Neural progenitor cell (in vitro differentiated cells): Measurements from ENCODE around the gene TBC1D17. TPM values are rescaled to one million over a fixed set of nuclear protein-coding genes. Genes with fewer than 3 reads are reported as not detected.

Source experiments
- DNase-seq: peaks from one replicate; pipeline ENCODE4 v3.0.0-alpha.2; 2016; ENCODE audit warnings: low spot score
- H2AFZ ChIP-seq: fragments of 200-600 bp; sonication (generic); replicated peaks from 2 replicates; pipeline ENCODE4 v1.6.1; 2016; ENCODE audit warnings: antibody characterized with exemption
- H3F3A ChIP-seq: fragments of 200-600 bp; sonication (generic); 2 replicates; pipeline ENCODE4 v1.6.1; 2016; ENCODE audit warnings: antibody characterized with exemption, low read depth
- H3K27ac ChIP-seq: fragments of 200-600 bp; sonication (generic); 2 replicates; pipeline ENCODE4 v1.5.1; 2016; ENCODE audit warnings: mild to moderate bottlenecking
- H3K27me3 ChIP-seq: fragments of 200-600 bp; sonication (generic); 2 replicates; pipeline ENCODE4 v1.6.1; 2016; ENCODE audit warnings: mild to moderate bottlenecking, moderate library complexity
- H3K36me3 ChIP-seq: fragments of 200-600 bp; sonication (generic); 2 replicates; pipeline ENCODE4 v1.5.1; 2016
- H3K4me1 ChIP-seq: fragments of 200-600 bp; sonication (generic); 2 replicates; pipeline ENCODE4 v1.6.1; 2016; ENCODE audit warnings: mixed run types
- H3K4me2 ChIP-seq: fragments of 200-600 bp; sonication (generic); 2 replicates; pipeline ENCODE4 v1.6.1; 2016
- H3K4me3 ChIP-seq: fragments of 200-600 bp; sonication (generic); 2 replicates; pipeline ENCODE4 v1.5.1; 2016
- H3K79me2 ChIP-seq: fragments of 200-600 bp; sonication (generic); 2 replicates; pipeline ENCODE4 v1.6.1; 2016; ENCODE audit warnings: low read depth
- H3K9ac ChIP-seq: fragments of 200-600 bp; sonication (generic); 2 replicates; pipeline ENCODE4 v1.6.1; 2016
- H3K9me3 ChIP-seq: fragments of 200-600 bp; sonication (generic); 2 replicates; pipeline ENCODE4 v1.5.1; 2016; ENCODE audit warnings: low read depth
- H4K20me1 ChIP-seq: fragments of 200-600 bp; sonication (generic); 2 replicates; pipeline ENCODE4 v1.6.1; 2016; ENCODE audit warnings: low read depth
- H3K27ac Mint-ChIP-seq: 3 replicates; pipeline ENCODE4 v1.8.0; 2021; ENCODE audit warnings: mixed read lengths
- H3K27me3 Mint-ChIP-seq: 2 replicates; pipeline ENCODE4 v1.8.0; 2022; ENCODE audit warnings: low read depth, mild to moderate bottlenecking, inconsistent platforms, moderate library complexity, mixed read lengths; ENCODE audit not compliant: insufficient read depth
- H3K36me3 Mint-ChIP-seq: 3 replicates; pipeline ENCODE4 v1.8.0; 2021; ENCODE audit warnings: mixed read lengths
- H3K4me1 Mint-ChIP-seq: 3 replicates; pipeline ENCODE4 v1.8.0; 2021; ENCODE audit warnings: mixed read lengths
- H3K4me3 Mint-ChIP-seq: 3 replicates; pipeline ENCODE4 v1.8.0; 2021; ENCODE audit warnings: mild to moderate bottlenecking, moderate library complexity, mixed read lengths
- H3K9me3 Mint-ChIP-seq: 3 replicates; pipeline ENCODE4 v1.8.0; 2020; ENCODE audit warnings: mixed read lengths
- EZH2 ChIP-seq: fragments of 200-600 bp; sonication (generic); IDR thresholded peaks from 2 replicates; pipeline ENCODE4 v1.6.1; 2017; ENCODE audit warnings: antibody characterized with exemption, mild to moderate bottlenecking, moderate library complexity
- EZH2phosphoT487 ChIP-seq: fragments of 200-600 bp; sonication (generic); IDR thresholded peaks from 2 replicates; pipeline ENCODE4 v1.6.1; 2017; ENCODE audit warnings: antibody characterized with exemption
- total RNA-seq: library from RNA; depleted of rRNA; stranded (reverse); fragments of >200 nt; gene quantifications from 2 replicates; pipeline ENCODE4 v1.2.3, GENCODE V29; 2015; ENCODE audit warnings: low replicate concordance
- TF ChIP-seq, protein P1 (sequence below): fragments of 200-600 bp; sonication (generic); IDR thresholded peaks from 2 replicates; pipeline ENCODE4 v1.5.1; 2017; ENCODE audit warnings: antibody characterized with exemption, mild to moderate bottlenecking

TBC1D17 gene
- total RNA-seq, 1 donor from 2014 or later: 10.4 TPM

GRCh38 chr19:49847731-49848696, 29.5 kb upstream of the TBC1D17 start:
- no peak overlapping the region for H3K27ac ChIP-seq
- H3K36me3 ChIP-seq: no peaks in the 10 kb centered on the region
- H3F3A ChIP-seq: peaks cover 42% of the 10 kb centered on the region
- peaks cover 38% of the 10 kb centered on the region for H3K79me2 ChIP-seq
- TF ChIP-seq EZH2phosphoT487: no peak
- H3K4me3 ChIP-seq: no peak overlapping the region
- no peak for DNase-seq
- no peak overlapping the region for H3K9ac ChIP-seq
- no peaks in the 10 kb centered on the region for H3K27me3 ChIP-seq
- H3K9me3 ChIP-seq: no peaks in the 10 kb centered on the region
- Mint-ChIP-seq H3K4me3 (no peak overlapping the region), H3K27ac (no peak overlapping the region), H3K4me1 (peaks cover 16% of the 10 kb centered on the region), H3K36me3 (peaks cover 28% of the 10 kb centered on the region), H3K9me3 (peaks cover 15% of the 10 kb centered on the region), H3K27me3 (peaks cover 14% of the 10 kb centered on the region)
- H4K20me1 ChIP-seq: peaks cover 17% of the 10 kb centered on the region
- no peak overlapping the region for H2AFZ ChIP-seq
- peaks cover 10% of the 10 kb centered on the region for H3K4me1 ChIP-seq
- H3K4me2 ChIP-seq: no peak overlapping the region

- Histone ChIP-seq H3F3A (peaks cover 47% of the 10 kb centered on the region), H3K4me1 (peaks cover 12% of the 10 kb centered on the region), H3K36me3 (no peaks in the 10 kb centered on the region), H4K20me1 (peaks cover 26% of the 10 kb centered on the region), H3K27ac (no peak overlapping the region), H3K9ac (no peak overlapping the region), H3K9me3 (no peaks in the 10 kb centered on the region), H3K27me3 (no peaks in the 10 kb centered on the region), H3K4me2 (no peak overlapping the region), H3K4me3 (no peak overlapping the region), H3K79me2 (peaks cover 48% of the 10 kb centered on the region), H2AFZ (no peak overlapping the region)
- peaks cover 28% of the 10 kb centered on the region for H3K36me3 Mint-ChIP-seq
- no peak for DNase-seq
- H3K4me1 Mint-ChIP-seq: peaks cover 22% of the 10 kb centered on the region
- no peak overlapping the region for H3K27ac Mint-ChIP-seq
- H3K9me3 Mint-ChIP-seq: peaks cover 15% of the 10 kb centered on the region
- peaks cover 14% of the 10 kb centered on the region for H3K27me3 Mint-ChIP-seq
- TF ChIP-seq EZH2 (no peak), EZH2phosphoT487 (no peak)
- TF ChIP-seq, protein P1, sequence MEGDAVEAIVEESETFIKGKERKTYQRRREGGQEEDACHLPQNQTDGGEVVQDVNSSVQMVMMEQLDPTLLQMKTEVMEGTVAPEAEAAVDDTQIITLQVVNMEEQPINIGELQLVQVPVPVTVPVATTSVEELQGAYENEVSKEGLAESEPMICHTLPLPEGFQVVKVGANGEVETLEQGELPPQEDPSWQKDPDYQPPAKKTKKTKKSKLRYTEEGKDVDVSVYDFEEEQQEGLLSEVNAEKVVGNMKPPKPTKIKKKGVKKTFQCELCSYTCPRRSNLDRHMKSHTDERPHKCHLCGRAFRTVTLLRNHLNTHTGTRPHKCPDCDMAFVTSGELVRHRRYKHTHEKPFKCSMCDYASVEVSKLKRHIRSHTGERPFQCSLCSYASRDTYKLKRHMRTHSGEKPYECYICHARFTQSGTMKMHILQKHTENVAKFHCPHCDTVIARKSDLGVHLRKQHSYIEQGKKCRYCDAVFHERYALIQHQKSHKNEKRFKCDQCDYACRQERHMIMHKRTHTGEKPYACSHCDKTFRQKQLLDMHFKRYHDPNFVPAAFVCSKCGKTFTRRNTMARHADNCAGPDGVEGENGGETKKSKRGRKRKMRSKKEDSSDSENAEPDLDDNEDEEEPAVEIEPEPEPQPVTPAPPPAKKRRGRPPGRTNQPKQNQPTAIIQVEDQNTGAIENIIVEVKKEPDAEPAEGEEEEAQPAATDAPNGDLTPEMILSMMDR: no peak
- peak overlapping the region; percentile 90 for H3K4me3 Mint-ChIP-seq
Observed at GRCh38 chr19:49848938-49849337, 28.6 kb upstream of the TBC1D17 start.

DNA sequence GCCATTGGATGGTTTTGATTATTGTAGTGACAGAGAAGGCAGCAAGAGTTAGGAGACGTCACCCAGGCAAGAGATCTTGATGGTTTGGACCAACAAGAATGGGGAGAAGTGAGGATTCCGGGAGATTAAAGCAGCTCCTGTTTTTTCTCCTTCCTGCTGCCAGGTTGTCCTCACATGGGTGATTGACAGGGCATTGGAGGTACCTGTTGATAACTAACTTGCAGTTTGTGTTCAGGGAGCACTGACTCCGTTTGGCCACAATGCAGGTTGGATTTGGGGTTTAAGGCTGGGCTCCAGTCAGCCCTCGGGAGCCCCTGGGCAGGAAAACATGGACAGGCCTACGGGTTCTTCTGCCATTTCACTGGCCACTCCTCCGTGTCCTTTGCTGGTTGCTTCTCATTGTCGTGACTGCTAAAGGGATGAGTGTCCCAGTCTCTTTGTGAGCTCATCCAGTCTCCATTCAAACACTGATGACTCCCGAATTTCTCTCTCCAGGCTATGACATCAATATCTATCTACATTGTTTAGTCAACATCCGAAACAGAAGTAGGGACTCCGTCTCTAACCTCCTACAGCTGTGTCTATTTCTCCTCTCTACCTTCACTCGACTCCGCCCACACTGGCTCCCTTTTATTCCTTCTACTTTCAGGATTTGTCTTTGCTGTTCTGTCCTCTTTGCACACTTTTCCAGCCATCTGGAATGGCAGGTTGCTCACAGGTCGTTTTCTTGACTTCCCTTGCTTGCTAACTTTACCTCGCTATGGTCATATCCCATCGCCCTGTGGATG, 27.9 kb upstream of the TBC1D17 start:
- Mint-ChIP-seq H3K9me3 (peaks cover 15% of the 10 kb centered on the region), H3K27me3 (peaks cover 14% of the 10 kb centered on the region), H3K4me1 (peaks cover 22% of the 10 kb centered on the region), H3K27ac (peak overlapping the region; percentile 58), H3K4me3 (peak overlapping the region; percentile 90), H3K36me3 (peaks cover 28% of the 10 kb centered on the region)
- no peaks in the 10 kb centered on the region for H3K9me3 ChIP-seq
- H3K27me3 ChIP-seq: no peaks in the 10 kb centered on the region
- DNase-seq: no peak
- H3K9ac ChIP-seq: no peak overlapping the region
- H4K20me1 ChIP-seq: peaks cover 33% of the 10 kb centered on the region
- peaks cover 12% of the 10 kb centered on the region for H3K4me1 ChIP-seq
- TF ChIP-seq, protein P1: no peak
- no peak for TF ChIP-seq EZH2phosphoT487
- no peak for TF ChIP-seq EZH2
- no peak overlapping the region for H3K27ac ChIP-seq
- peak overlapping the region; percentile 88 for H3K4me3 ChIP-seq
- H3K4me2 ChIP-seq: peak overlapping the region; percentile 98
- peaks cover 54% of the 10 kb centered on the region for H3K79me2 ChIP-seq
- no peaks in the 10 kb centered on the region for H3K36me3 ChIP-seq
- peaks cover 52% of the 10 kb centered on the region for H3F3A ChIP-seq
- H2AFZ ChIP-seq: no peak overlapping the region
